C4-2B (cell line): ENCODE measurements around the gene DGKI.

Source experiments
- H3K27ac ChIP-seq: fragments of 450-650 bp; 2 replicates; pipeline ENCODE4 v1.5.1; 2017
- CTCF ChIP-seq: fragments of 450-650 bp; conservative IDR thresholded peaks from 2 replicates; pipeline ENCODE4 v1.5.1; 2017; ENCODE audit warnings: mild to moderate bottlenecking
- ZFX ChIP-seq: fragments of 450-650 bp; IDR thresholded peaks from 2 replicates; pipeline ENCODE4 v1.6.1; 2017

Gene DGKI

GRCh38 chr7:137886746-137887145 is 40.0 kb upstream of the DGKI start:
- no peak overlapping the region for H3K27ac ChIP-seq
- TF ChIP-seq CTCF (no peak), ZFX (no peak)

GRCh38 chr7:137886281-137886680 is 39.5 kb upstream of the DGKI start:
- no peak overlapping the region for H3K27ac ChIP-seq
- no peak for TF ChIP-seq ZFX
- TF ChIP-seq CTCF: no peak

GRCh38 chr7:137885678-137886077 is 38.9 kb upstream of the DGKI start:
- no peak overlapping the region for H3K27ac ChIP-seq
- TF ChIP-seq ZFX: no peak
- TF ChIP-seq CTCF: no peak

- TF ChIP-seq CTCF (no peak), ZFX (no peak)
Measured at GRCh38 chr7:137882806-137883205, 36.0 kb upstream of the DGKI start.

GRCh38 chr7:137882261-137882668 is 35.5 kb upstream of the DGKI start:
- TF ChIP-seq CTCF (no peak), ZFX (no peak)
- no peak overlapping the region for H3K27ac ChIP-seq

More at GRCh38 chr7:137882806-137883205, 36.0 kb upstream of the DGKI start:
- H3K27ac ChIP-seq: no peak overlapping the region

- no peak overlapping the region for H3K27ac ChIP-seq
- no peak for TF ChIP-seq CTCF
- no peak for TF ChIP-seq ZFX
Measured at GRCh38 chr7:137881607-137882260, 35.0 kb upstream of the DGKI start.

- H3K27ac ChIP-seq: no peak overlapping the region
- no peak for TF ChIP-seq CTCF
- no peak for TF ChIP-seq ZFX
Measured at GRCh38 chr7:137880432-137880831, 33.7 kb upstream of the DGKI start.
